Measurements from ENCODE around the gene ZFP36L1.

DNA sequence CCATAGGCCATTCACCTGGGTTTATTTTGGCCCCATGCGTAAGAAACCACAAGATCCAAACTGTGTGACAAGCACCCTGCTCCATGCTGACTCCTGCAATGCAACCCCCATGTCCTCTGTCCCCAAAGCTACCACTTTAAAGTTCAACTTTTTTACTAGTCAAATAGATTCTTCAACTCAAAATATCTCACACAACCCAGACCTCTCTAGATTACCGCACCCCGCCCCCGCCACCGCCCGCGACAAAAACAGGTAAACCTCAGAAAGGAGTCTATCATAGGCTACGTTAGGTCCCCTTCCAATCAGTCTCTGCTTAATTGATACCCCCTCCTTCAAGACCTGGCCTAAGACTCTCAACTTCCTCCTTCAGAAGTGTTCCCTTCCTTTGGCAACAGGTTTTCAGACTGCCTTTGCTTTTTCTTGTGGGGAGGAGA lies 2.2 kb downstream of the ZFP36L1 start:
- TF ChIP-seq CTCF (IDR thresholded peaks at IDR 0.05; ENCODE audit: borderline replicate concordance, extremely low read depth, low read length, poor library complexity, severe bottlenecking) (no peak), EZH2 (IDR thresholded peaks at IDR 0.05; ENCODE audit: borderline replicate concordance, low read depth, low read length, severe bottlenecking) (no peak)
